A673 (cell line): ENCODE measurements around the gene PAPOLB. TPM values are rescaled to one million over a fixed set of nuclear protein-coding genes. Genes with fewer than 3 reads are reported as not detected.

Source experiments
- BruUV-seq: library from RNA; stranded (reverse); fragments of 400-500 nt; replicated peaks from 2 replicates; lab custom pipeline; 2021; lab: Mats Ljungman, UMichigan
- CTCF ChIA-PET: fragments of 300-600 bp; sonication (Branson Sonifier 250); formaldehyde crosslinking; loops from one replicate; lab custom pipeline; 2022; ENCODE audit warnings: antibody characterized with exemption; lab: Charles Lee
- POLR2A ChIA-PET: fragments of 300-600 bp; sonication (Branson Sonifier 250); formaldehyde crosslinking; loops from one replicate; lab custom pipeline; 2022; ENCODE audit warnings: antibody characterized with exemption; ENCODE audit not compliant: low non-redundant PET; lab: Charles Lee
- DNase-seq: peaks from one replicate; pipeline ENCODE4 v3.0.0-alpha.2; 2015; ENCODE audit warnings: low spot score
- H3K27ac ChIP-seq: fragments of 200-600 bp; sonication (generic); 2 replicates; pipeline ENCODE4 v1.5.1; 2016; ENCODE audit warnings: mixed run types, low read depth, mild to moderate bottlenecking, mixed read lengths, antibody characterized with exemption, low read length; ENCODE audit not compliant: poor library complexity, severe bottlenecking
- H3K27me3 ChIP-seq: fragments of 200-600 bp; sonication (generic); replicated peaks from 2 replicates; pipeline ENCODE4 v1.6.1; 2017; ENCODE audit warnings: mixed run types, low read depth, mild to moderate bottlenecking, mixed read lengths, antibody characterized with exemption, low read length; ENCODE audit not compliant: insufficient read depth, poor library complexity
- H3K36me3 ChIP-seq: fragments of 200-600 bp; sonication (generic); 2 replicates; pipeline ENCODE4 v1.6.1; 2016; ENCODE audit warnings: mixed run types, mild to moderate bottlenecking, mixed read lengths, antibody characterized with exemption, low read length; ENCODE audit not compliant: insufficient read depth, poor library complexity, severe bottlenecking
- H3K4me1 ChIP-seq: fragments of 200-600 bp; sonication (generic); 2 replicates; pipeline ENCODE4 v1.6.1; 2017; ENCODE audit warnings: mixed run types, mild to moderate bottlenecking, mixed read lengths, antibody characterized with exemption, low read length; ENCODE audit not compliant: insufficient read depth, poor library complexity, severe bottlenecking
- H3K4me3 ChIP-seq: fragments of 200-600 bp; sonication (generic); 2 replicates; pipeline ENCODE4 v1.5.1; 2016; ENCODE audit warnings: low read depth, mixed run types, mild to moderate bottlenecking, mixed read lengths, low read length; ENCODE audit not compliant: poor library complexity, severe bottlenecking
- H3K9me3 ChIP-seq: fragments of 200-600 bp; sonication (generic); 2 replicates; pipeline ENCODE4 v1.6.1; 2016; ENCODE audit warnings: mixed run types, low read depth, mild to moderate bottlenecking, mixed read lengths, antibody characterized with exemption, low read length; ENCODE audit not compliant: poor library complexity, severe bottlenecking
- EZH2 ChIP-seq: fragments of 200-600 bp; sonication (generic); IDR thresholded peaks from 2 replicates; pipeline ENCODE4 v1.6.1; 2017; ENCODE audit warnings: borderline replicate concordance, low read depth, mild to moderate bottlenecking, mixed read lengths, antibody characterized with exemption, low read length; ENCODE audit not compliant: poor library complexity, severe bottlenecking
- intact Hi-C: fragments of 100-400 bp; cut with micrococcal nuclease; formaldehyde crosslinking; loops from one replicate; pipeline ENCODE4 v1.10.0; 2022; ENCODE audit not compliant: unreplicated experiment
- total RNA-seq: library from RNA; stranded (reverse); gene quantifications from 2 replicates; pipeline ENCODE4 v1.2.3, GENCODE V29; 2021
- TF ChIP-seq, protein P1 (sequence below): fragments of 300-800, 200-600 bp; sonication (generic); conservative IDR thresholded peaks from 2 replicates; pipeline ENCODE4 v1.5.1; 2017; ENCODE audit warnings: low read depth, mild to moderate bottlenecking, antibody characterized with exemption, low read length, moderate library complexity, mixed read lengths

PAPOLB gene
- total RNA-seq, 1 experiment from 2014 or later = 0.17 TPM

DNA sequence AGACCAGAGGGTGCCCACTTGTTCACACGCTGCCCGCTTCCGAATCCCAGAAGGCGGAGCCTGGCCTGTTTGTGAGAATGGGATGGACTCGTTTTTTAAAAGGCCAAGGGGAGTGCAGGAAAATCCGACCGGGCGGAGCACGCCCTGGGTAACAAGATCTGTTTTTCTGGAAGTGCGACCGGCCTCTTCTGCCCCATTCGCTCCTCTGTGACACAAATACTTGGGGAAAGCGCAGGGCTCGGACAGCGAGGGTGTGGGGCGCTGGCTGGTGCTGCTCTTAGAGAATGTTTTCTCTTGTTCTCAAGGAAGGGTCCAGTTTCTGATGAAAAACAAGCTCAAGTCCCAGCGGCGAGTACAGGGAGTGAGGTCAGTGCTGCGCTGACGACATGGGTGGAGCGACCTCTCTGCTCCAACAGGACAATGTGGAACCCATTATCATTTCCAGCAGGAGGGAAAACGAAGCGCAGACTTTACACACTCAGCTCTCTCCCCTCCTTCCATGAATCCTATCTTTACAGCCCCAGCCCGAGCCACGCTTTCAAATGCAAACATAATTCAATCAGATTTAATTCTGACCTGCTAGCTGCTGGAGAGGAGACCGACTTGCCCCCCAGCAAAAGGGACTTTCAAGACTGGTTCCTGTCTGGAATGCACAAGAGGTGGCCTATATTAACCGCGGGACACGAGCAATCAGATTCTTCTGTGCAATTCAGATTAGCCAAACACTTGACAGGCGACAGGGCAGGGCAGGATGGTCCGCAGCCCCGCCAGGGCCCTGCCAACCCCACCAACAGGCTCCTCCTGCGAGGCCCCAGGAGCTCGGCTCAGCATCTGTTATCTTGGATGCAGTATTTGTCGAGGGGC, 20.6 kb upstream of the PAPOLB start:
- no TSS peak for BruUV-seq
- Histone ChIP-seq H3K36me3 (no peaks in the 10 kb centered on the region), H3K4me3 (peak overlapping the region; percentile 72), H3K27me3 (no peaks in the 10 kb centered on the region), H3K9me3 (no peaks in the 10 kb centered on the region), H3K27ac (no peak overlapping the region), H3K4me1 (no peaks in the 10 kb centered on the region)
- ChIA-PET CTCF (interaction anchor here (1.2 to 1.8 kb wide), 3 partner anchors 52 to 147 kb away, joined by 3 to 9 read pairs (median 5); no protein-coding TSS in a partner anchor), POLR2A (interaction anchor here (0.6 kb wide), 1 partner anchor 800 kb away, joined by 3 read pairs; no protein-coding TSS in a partner anchor)
- intact Hi-C loops = no loop called here
- DNase-seq = peak; percentile 31
- no peak for TF ChIP-seq EZH2

DNA sequence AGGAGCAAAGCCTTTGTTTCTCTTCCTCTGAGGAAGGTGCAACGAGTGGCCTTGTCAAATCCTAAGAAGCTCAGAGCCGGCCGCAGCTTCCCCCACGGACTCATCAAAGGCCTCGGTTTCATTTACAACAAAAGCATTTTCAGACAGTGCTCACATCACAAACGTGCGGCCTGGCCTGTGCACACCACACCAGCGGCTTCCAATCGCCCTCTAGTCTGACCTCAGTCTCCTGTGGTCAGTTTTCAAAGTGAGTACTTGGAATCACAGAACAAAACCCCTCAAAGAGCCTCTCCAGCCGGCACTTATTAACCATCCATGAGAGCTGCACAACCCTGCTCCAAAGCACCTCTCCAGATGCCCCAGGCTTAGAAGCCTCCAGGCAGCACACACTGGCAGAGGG, 18.4 kb upstream of the PAPOLB start:
- H3K4me3 ChIP-seq = no peak overlapping the region
- H3K9me3 ChIP-seq = no peaks in the 10 kb centered on the region
- no peaks in the 10 kb centered on the region for H3K27me3 ChIP-seq
- no peaks in the 10 kb centered on the region for H3K4me1 ChIP-seq
- no peak overlapping the region for H3K27ac ChIP-seq
- BruUV-seq = no TSS peak
- ChIA-PET CTCF (no interaction called here), POLR2A (no interaction called here)
- TF ChIP-seq, protein P1, sequence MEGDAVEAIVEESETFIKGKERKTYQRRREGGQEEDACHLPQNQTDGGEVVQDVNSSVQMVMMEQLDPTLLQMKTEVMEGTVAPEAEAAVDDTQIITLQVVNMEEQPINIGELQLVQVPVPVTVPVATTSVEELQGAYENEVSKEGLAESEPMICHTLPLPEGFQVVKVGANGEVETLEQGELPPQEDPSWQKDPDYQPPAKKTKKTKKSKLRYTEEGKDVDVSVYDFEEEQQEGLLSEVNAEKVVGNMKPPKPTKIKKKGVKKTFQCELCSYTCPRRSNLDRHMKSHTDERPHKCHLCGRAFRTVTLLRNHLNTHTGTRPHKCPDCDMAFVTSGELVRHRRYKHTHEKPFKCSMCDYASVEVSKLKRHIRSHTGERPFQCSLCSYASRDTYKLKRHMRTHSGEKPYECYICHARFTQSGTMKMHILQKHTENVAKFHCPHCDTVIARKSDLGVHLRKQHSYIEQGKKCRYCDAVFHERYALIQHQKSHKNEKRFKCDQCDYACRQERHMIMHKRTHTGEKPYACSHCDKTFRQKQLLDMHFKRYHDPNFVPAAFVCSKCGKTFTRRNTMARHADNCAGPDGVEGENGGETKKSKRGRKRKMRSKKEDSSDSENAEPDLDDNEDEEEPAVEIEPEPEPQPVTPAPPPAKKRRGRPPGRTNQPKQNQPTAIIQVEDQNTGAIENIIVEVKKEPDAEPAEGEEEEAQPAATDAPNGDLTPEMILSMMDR = no peak
- no peak for TF ChIP-seq EZH2
- intact Hi-C loops = no loop called here
- no peaks in the 10 kb centered on the region for H3K36me3 ChIP-seq
- no peak for DNase-seq

DNA sequence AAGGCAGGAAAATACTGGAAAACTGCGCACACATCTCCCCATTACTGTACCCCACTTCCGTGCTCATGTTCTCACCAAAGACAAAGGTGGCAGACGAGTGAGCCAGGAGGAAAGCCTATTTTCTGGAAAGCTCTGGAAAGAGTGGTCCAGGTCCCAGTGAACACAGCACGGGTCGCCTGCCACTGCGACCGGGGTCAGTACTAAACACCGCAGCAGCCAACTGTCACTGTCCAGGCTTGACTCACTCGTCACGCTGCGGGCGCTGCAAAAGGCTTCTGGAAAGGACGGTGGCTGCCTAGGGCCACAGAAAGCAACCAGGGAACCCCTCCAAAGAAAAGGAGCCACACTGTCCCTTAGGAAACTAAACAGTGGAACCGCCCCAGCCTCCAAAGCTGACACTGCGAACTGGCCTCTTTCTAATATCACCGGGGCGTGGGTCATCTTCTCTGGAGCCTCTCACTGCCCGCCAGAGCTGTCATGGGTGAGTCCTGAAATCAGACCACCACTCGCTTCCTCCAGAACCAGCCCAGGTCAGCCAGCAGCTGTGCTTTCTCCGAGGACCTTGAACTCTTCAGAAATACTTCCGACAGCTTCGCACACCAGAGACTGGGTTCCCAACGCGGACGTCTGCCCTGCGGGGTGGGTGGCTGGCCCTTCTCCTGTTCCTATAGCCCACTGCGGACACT, 17.7 kb upstream of the PAPOLB start:
- H3K27me3 ChIP-seq = no peaks in the 10 kb centered on the region
- POLR2A ChIA-PET = no interaction called here
- no peak overlapping the region for H3K4me3 ChIP-seq
- BruUV-seq = no TSS peak
- no peaks in the 10 kb centered on the region for H3K4me1 ChIP-seq
- H3K27ac ChIP-seq = no peak overlapping the region
- intact Hi-C loops = no loop called here
- CTCF ChIA-PET = no interaction called here
- no peak for DNase-seq
- H3K36me3 ChIP-seq = no peaks in the 10 kb centered on the region
- no peaks in the 10 kb centered on the region for H3K9me3 ChIP-seq
- TF ChIP-seq, protein P1 = no peak
- no peak for TF ChIP-seq EZH2
